GM21423 (cell line): ENCODE measurements around the gene SIDT2.

Experiments used
- ATAC-seq: cut with Tn5 transposase; IDR thresholded peaks from one replicate; pipeline ENCODE4 v1.9.1; 2021; ENCODE audit warnings: mild to moderate bottlenecking, moderate library complexity; ENCODE audit not compliant: unreplicated experiment

Gene SIDT2

DNA sequence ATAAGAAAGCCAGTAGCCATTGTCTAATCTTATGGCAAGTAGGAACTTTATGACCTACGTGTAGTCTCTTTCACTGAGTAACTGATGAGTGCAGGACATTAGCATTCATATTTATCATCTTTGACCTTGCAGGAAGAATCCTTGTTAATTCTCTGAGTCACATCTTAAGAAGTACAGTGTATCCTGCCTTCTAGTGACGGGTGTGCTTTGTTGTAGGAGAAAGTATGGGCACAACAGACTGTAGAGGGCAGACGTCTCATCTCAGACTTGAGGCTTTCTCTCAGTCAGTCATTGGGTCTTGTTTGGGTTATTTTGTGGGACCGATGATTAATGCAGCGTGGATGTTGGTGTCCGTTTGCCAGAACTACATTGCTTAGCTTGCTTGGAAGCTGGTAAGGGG, 60.8 kb downstream of the SIDT2 start:
- ATAC-seq = no peak
